Epidermal melanocyte (primary cell): ENCODE data around the gene TEAD4.

Source experiments
- DNase-seq: peaks from one replicate; pipeline ENCODE4 v3.0.0; 2011; ENCODE audit warnings: low spot score; ENCODE audit not compliant: insufficient read length

Gene TEAD4

GRCh38 chr12:3000548-3001275 lies 41.5 kb downstream of the TEAD4 start:
- DNase-seq, result no peak

DNA sequence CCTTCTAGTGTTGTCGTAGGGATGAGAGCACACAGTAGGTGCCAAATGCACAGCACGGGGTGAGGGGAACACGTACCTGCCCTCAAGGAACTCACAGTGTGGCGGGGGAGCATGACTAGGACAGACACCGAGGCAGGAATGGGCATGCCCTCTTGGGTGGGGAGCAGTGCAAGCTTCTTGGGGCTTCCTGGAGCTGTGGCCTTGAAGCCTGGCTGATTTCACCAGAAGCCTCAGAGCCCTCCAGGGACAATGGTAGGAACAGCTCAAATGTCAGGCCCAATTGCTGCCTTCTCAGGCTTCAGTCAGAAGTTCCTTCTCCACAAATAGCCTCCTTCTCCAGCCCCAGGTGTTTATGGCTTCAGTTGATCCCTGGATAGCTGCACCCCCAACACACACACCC lies 43.4 kb downstream of the TEAD4 start:
- DNase-seq, result no peak

- DNase-seq, result no peak
Observed at GRCh38 chr12:3003357-3003992, 44.3 kb downstream of the TEAD4 start.

DNA sequence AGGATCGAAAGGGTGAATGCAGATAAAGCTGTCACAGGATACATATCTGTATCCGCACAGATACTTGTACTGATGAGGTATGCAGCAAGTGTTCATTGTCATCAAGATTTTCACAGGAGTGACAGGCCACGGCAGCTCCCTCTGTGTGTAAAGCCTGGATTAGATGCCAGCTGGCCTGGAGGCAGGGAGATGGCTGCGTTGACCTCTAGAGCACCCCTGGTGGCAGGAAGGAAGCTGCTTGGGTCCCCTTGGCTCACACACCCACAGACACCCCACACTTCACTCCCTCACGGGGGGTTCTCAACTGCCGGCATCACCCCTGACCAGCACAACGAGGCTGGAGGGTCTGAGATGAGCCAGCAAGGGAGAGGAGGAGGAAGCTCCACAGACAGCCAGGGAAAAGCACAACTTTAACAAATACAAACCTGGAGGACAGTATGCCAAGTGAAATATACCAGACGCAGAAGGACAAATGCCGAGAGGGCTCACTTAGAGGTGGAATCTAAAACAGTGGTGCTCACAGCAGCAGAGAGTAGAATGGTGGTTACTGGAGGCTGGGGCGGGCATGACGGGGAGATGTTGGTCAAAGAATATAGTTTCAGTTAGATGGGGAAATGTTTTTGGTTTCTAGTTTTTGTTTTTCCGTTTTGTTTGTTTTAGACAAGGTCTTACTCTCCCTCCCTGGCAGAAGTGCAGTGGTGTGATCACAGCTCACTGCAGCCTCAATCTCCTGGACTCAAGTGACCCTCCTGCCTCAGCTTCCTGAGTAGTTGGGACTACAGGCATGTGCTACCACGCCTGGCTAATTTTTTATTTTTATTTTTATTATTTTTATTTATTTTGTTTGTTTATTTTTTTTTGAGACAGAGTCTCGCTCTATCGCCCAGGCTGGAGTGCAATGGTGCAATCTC lies 45.7 kb downstream of the TEAD4 start:
- no peak for DNase-seq

- no peak for DNase-seq
Observed at GRCh38 chr12:3005736-3006135, 46.5 kb downstream of the TEAD4 start.

DNA sequence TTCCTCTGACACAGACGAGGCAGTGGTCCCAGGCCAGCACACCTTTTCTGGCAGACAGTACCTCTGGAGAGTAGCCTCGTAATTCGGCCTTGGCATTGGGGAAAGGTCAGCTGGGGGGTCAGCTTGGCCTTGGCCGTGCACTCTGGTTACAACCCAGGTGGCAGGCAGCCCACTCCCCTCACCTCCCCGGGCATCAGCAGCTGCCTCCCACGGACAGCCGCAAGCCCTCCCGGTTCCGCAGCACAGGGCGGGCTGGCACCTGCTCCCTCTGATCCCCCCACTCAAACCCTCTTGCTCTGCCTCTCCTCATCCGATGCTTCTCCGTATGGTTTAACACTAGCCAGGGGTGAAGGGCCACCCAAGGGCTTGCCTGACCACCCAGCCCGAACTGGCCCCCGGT lies 50.6 kb downstream of the TEAD4 start:
- DNase-seq, result no peak

DNA sequence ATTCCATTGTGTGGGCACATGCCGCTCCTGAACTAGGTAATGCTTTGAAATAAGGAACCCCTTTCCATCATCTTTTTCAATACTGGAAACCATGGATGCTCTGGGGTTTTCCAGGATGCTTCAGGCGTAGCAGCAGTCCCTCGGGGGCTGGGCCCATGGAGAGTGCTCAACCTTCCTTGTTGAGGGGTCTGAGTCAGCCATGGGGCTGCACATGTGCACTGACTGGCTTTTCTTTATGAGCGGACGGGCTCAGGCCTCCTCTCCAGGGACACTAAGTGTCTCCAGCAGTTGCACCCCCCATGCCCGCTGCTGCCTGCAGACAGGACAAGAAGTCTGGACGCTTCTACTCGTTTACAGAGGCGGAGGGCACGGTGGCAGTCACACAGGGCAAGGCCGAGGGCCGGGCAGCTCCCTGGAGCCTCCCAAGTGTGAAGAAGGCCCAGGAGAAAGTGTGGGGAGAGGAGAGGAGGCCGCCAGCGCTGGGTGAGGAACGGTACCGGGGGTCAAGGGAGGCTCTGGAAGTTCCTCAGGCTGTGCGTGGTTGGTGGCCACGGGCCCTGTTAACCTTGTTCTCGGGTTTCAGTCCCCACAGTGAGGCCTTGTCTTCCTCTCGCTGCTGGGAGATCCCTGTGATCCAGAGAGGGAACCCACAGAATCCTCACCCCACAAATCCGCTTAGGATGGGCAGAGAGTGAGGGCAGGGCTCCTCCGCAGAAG lies 51.2 kb downstream of the TEAD4 start:
- no peak for DNase-seq

DNA sequence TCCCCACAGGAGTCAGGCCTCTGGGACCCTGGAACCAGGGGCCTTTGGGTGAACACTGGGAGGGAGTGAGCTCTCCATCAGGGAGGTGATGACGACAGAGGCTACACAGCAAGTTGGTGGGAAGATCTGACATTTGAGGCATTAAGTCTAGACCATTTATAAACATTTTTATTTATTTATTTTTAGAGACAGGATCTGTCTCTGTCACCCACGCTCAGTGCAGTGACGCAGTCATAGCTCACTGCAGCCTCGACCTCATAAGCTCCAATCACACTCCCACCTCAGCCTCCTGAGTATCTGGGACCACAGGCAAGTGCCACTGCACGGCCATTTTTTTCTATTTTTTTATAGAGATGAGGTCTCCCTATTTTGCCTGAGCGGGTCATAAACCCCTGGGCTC lies 53.6 kb downstream of the TEAD4 start:
- DNase-seq, result no peak

GRCh38 chr12:3014641-3015040 lies 55.4 kb downstream of the TEAD4 start:
- DNase-seq, result no peak

DNA sequence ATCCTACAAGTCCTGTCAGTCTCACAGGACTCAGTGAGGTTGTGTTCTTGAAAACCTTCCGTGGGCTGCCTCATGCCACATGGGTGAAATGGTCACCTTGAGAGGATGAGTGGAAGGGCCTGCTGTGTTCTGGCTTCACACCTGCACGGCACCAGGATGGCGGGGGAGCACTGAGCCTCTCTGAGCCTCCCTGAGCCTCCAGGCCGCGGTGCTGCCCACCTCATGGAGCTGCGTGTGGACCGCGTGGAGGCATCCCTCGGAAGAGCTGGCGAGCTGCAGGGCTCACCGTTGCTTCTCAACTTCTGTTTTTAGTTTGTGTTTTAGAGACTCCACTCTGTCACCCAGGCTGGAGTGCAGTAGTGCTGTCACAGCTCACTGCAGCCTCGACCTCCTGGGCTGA lies 56.2 kb downstream of the TEAD4 start:
- no peak for DNase-seq

DNA sequence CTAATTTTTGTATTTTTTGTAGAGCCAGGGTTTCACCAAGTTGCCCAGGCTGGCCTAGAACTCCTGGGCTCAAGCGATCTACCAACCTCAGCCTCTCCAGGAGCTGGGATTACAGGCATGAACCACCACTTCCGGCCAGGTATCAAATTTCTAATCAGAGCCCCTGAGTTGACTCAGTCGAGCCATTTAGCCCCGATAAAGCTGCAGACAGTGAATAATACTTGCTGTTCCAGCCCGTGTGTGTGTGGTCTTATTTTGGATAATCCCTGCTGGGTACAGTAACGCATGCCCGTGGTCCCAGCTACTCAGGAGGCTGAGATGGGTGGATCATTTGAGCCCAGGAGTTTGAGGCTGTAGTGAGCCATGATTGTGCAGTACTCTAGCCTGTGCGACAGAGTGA lies 57.0 kb downstream of the TEAD4 start:
- no peak for DNase-seq

DNA sequence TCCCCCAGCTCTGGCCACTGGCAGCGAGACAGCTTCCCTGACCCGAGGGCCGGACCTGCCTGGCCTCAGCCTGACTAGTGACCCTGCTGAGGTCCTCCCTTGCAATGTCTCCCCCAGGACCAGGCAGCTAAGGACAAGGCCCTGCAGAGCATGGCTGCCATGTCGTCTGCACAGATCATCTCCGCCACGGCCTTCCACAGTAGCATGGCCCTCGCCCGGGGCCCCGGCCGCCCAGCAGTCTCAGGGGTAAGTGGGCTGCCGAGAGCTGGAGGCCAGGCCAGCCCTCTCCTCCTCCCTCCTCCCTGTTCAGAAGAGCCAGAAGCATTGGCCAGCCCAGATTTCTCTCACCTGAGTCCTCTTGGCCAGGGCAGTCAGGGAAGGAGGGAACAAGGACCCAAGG lies 58.1 kb downstream of the TEAD4 start:
- no peak for DNase-seq

- DNase-seq, result no peak
Observed at GRCh38 chr12:3018284-3019004, 59.2 kb downstream of the TEAD4 start.

- no peak for DNase-seq
Observed at GRCh38 chr12:3019005-3019680, 59.9 kb downstream of the TEAD4 start.

GRCh38 chr12:3020399-3020798 lies 61.2 kb downstream of the TEAD4 start:
- no peak for DNase-seq

DNA sequence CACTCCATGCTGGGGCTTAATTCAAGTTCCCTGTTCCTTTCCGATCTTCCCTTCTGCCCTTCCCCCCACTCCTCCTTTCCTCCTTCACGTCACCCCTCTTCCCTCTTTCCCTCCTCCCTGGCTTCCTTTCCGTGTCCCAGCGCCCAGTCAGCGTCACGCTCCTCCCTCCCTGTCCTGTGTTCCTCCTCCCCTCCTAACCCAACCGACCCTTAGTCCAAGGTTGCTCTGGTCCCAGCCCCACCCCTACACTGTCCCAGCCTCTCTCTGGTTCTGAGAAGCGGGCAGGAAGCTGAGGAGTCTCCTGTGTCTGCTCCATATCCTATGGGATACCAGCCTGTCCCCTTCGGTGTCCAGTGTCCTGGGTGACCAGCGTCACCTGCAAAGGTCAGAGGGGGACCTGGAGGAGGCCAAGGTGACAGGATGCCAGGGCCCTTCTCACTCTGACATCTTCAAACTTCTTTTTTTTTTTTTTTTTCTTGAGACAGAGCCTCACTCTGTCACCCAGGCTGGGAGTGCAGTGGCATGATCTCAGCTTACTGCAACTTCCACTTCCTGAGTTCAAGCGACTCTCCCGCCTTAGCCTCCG lies 61.7 kb downstream of the TEAD4 start:
- no peak for DNase-seq

DNA sequence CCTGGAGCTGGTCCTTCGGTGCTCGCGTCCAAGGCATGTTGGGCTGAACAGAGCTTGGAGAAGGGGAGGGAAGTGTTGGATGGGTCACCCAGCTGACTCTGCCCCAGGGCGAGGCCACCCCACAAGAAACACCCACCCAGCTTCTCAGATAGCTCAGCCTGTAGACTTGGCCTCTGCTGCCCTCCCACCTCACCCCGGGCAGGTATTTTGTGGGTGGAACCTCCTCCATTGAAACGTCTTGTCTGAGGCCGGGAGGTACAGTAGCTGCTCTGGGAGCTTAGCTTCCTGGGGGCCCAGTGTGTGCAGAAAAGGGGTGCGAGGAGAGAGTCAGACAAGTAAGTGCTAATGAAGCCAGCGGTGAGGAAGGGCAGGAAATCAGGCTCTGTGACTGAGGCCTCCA lies 63.2 kb downstream of the TEAD4 start:
- no peak for DNase-seq

GRCh38 chr12:3022961-3023360 lies 63.8 kb downstream of the TEAD4 start:
- no peak for DNase-seq

GRCh38 chr12:3028108-3028507 lies 68.9 kb downstream of the TEAD4 start:
- DNase-seq, result no peak

GRCh38 chr12:3030821-3031429 lies 71.7 kb downstream of the TEAD4 start:
- no peak for DNase-seq
